H7 (cell line): ENCODE results near the gene TRIM41. TPM values are rescaled to one million over a fixed set of nuclear protein-coding genes. Genes with fewer than 3 reads are reported as not detected.
A peak's percentile ranks its signal among the peaks of the same experiment; 100 is the strongest.

Experiments used
- DNase-seq: peaks from one replicate; pipeline ENCODE4 v3.0.0; 2012
- H3K27me3 ChIP-seq: 2 replicates; pipeline ENCODE4 v1.6.0; 2011; ENCODE audit warnings: mild to moderate bottlenecking, low read length; ENCODE audit not compliant: control insufficient read depth, insufficient read depth
- H3K36me3 ChIP-seq: replicated peaks from 2 replicates; pipeline ENCODE4 v1.5.1; 2011; ENCODE audit warnings: low read length; ENCODE audit not compliant: control insufficient read depth, insufficient read depth
- H3K4me3 ChIP-seq: 2 replicates; pipeline ENCODE4 v1.5.1; 2011; ENCODE audit warnings: low read depth, mild to moderate bottlenecking, control low read depth, low read length, moderate library complexity; ENCODE audit not compliant: insufficient read depth
- total RNA-seq: library from RNA; depleted of rRNA; stranded (reverse); fragments of >200 nt; shearing (Covaris generic); gene quantifications from 2 replicates; pipeline ENCODE4 v1.2.3, GENCODE V29; 2014

The TRIM41 gene
- total RNA-seq, 1 experiment from 2014 or later, result 13.6 TPM

- Histone ChIP-seq H3K4me3 (peak overlapping the region; percentile 90), H3K36me3 (peaks cover 3% of the 10 kb centered on the region)
- DNase-seq, result peak; percentile 93
Measured at GRCh38 chr5:181223729-181224389, 778 bp downstream of the TRIM41 start.

GRCh38 chr5:181224390-181225229 is 1.5 kb downstream of the TRIM41 start:
- H3K27me3 ChIP-seq, result no peaks in the 10 kb centered on the region
- peak overlapping the region; percentile 90 for H3K4me3 ChIP-seq
- peaks cover 5% of the 10 kb centered on the region for H3K36me3 ChIP-seq
- no peak for DNase-seq

More at GRCh38 chr5:181223729-181224389, 778 bp downstream of the TRIM41 start:
- H3K27me3 ChIP-seq, result no peaks in the 10 kb centered on the region

- Histone ChIP-seq H3K4me3 (no peak overlapping the region), H3K36me3 (peaks cover 14% of the 10 kb centered on the region), H3K27me3 (no peaks in the 10 kb centered on the region)
- no peak for DNase-seq
Measured at GRCh38 chr5:181229996-181230395, 6.9 kb downstream of the TRIM41 start.

- Histone ChIP-seq H3K4me3 (no peak overlapping the region), H3K27me3 (no peaks in the 10 kb centered on the region), H3K36me3 (peaks cover 13% of the 10 kb centered on the region)
- DNase-seq, result no peak
Measured at GRCh38 chr5:181230551-181230950, 7.5 kb downstream of the TRIM41 start.

GRCh38 chr5:181231432-181231831 is 8.4 kb downstream of the TRIM41 start:
- Histone ChIP-seq H3K27me3 (no peaks in the 10 kb centered on the region), H3K36me3 (peaks cover 21% of the 10 kb centered on the region), H3K4me3 (no peak overlapping the region)
- DNase-seq, result no peak

- Histone ChIP-seq H3K27me3 (no peaks in the 10 kb centered on the region), H3K36me3 (peaks cover 32% of the 10 kb centered on the region), H3K4me3 (no peak overlapping the region)
- peak; percentile 61 for DNase-seq
Measured at GRCh38 chr5:181232593-181232992, 9.5 kb downstream of the TRIM41 start.

- peak; percentile 45 for DNase-seq
- Histone ChIP-seq H3K27me3 (no peaks in the 10 kb centered on the region), H3K4me3 (no peak overlapping the region), H3K36me3 (peaks cover 38% of the 10 kb centered on the region)
Measured at GRCh38 chr5:181233088-181233800, 10.2 kb downstream of the TRIM41 start.

GRCh38 chr5:181233801-181234454 is 10.8 kb downstream of the TRIM41 start:
- H3K4me3 ChIP-seq, result no peak overlapping the region
- peaks cover 45% of the 10 kb centered on the region for H3K36me3 ChIP-seq

GRCh38 chr5:181234455-181235306 is 11.6 kb downstream of the TRIM41 start:
- Histone ChIP-seq H3K4me3 (no peak overlapping the region), H3K36me3 (peaks cover 50% of the 10 kb centered on the region), H3K27me3 (no peaks in the 10 kb centered on the region)
- no peak for DNase-seq

More at GRCh38 chr5:181233801-181234454, 10.8 kb downstream of the TRIM41 start:
- peak; percentile 72 for DNase-seq
- H3K27me3 ChIP-seq, result no peaks in the 10 kb centered on the region

GRCh38 chr5:181235323-181235688 is 12.2 kb downstream of the TRIM41 start:
- peaks cover 52% of the 10 kb centered on the region for H3K36me3 ChIP-seq

GRCh38 chr5:181235689-181236366 is 12.7 kb downstream of the TRIM41 start:
- DNase-seq, result no peak
- Histone ChIP-seq H3K4me3 (no peak overlapping the region), H3K36me3 (peaks cover 52% of the 10 kb centered on the region), H3K27me3 (no peaks in the 10 kb centered on the region)

More at GRCh38 chr5:181235323-181235688, 12.2 kb downstream of the TRIM41 start:
- Histone ChIP-seq H3K4me3 (no peak overlapping the region), H3K27me3 (no peaks in the 10 kb centered on the region)
- DNase-seq, result peak; percentile 62

GRCh38 chr5:181236471-181236870 is 13.4 kb downstream of the TRIM41 start:
- no peak overlapping the region for H3K4me3 ChIP-seq
- H3K36me3 ChIP-seq, result peaks cover 59% of the 10 kb centered on the region

GRCh38 chr5:181236954-181237641 is 14.0 kb downstream of the TRIM41 start:
- Histone ChIP-seq H3K4me3 (no peak overlapping the region), H3K36me3 (peaks cover 65% of the 10 kb centered on the region), H3K27me3 (no peaks in the 10 kb centered on the region)
- no peak for DNase-seq

More at GRCh38 chr5:181236471-181236870, 13.4 kb downstream of the TRIM41 start:
- DNase-seq, result no peak
- H3K27me3 ChIP-seq, result no peaks in the 10 kb centered on the region
